Dermis lymphatic vessel endothelial cell (primary cell): ENCODE measurements around the gene NFKB1. TPM values are rescaled to one million over a fixed set of nuclear protein-coding genes. Genes with fewer than 3 reads are reported as not detected.

Experiments used
- total RNA-seq: library from RNA; depleted of rRNA; stranded (reverse); fragments of >200 nt; gene quantifications from 2 replicates; pipeline ENCODE4 v1.2.1, GENCODE V29; 2014

The NFKB1 gene, protein sequence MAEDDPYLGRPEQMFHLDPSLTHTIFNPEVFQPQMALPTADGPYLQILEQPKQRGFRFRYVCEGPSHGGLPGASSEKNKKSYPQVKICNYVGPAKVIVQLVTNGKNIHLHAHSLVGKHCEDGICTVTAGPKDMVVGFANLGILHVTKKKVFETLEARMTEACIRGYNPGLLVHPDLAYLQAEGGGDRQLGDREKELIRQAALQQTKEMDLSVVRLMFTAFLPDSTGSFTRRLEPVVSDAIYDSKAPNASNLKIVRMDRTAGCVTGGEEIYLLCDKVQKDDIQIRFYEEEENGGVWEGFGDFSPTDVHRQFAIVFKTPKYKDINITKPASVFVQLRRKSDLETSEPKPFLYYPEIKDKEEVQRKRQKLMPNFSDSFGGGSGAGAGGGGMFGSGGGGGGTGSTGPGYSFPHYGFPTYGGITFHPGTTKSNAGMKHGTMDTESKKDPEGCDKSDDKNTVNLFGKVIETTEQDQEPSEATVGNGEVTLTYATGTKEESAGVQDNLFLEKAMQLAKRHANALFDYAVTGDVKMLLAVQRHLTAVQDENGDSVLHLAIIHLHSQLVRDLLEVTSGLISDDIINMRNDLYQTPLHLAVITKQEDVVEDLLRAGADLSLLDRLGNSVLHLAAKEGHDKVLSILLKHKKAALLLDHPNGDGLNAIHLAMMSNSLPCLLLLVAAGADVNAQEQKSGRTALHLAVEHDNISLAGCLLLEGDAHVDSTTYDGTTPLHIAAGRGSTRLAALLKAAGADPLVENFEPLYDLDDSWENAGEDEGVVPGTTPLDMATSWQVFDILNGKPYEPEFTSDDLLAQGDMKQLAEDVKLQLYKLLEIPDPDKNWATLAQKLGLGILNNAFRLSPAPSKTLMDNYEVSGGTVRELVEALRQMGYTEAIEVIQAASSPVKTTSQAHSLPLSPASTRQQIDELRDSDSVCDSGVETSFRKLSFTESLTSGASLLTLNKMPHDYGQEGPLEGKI
- 43.6 and 54.6 TPM in 2 replicates for total RNA-seq

DNA sequence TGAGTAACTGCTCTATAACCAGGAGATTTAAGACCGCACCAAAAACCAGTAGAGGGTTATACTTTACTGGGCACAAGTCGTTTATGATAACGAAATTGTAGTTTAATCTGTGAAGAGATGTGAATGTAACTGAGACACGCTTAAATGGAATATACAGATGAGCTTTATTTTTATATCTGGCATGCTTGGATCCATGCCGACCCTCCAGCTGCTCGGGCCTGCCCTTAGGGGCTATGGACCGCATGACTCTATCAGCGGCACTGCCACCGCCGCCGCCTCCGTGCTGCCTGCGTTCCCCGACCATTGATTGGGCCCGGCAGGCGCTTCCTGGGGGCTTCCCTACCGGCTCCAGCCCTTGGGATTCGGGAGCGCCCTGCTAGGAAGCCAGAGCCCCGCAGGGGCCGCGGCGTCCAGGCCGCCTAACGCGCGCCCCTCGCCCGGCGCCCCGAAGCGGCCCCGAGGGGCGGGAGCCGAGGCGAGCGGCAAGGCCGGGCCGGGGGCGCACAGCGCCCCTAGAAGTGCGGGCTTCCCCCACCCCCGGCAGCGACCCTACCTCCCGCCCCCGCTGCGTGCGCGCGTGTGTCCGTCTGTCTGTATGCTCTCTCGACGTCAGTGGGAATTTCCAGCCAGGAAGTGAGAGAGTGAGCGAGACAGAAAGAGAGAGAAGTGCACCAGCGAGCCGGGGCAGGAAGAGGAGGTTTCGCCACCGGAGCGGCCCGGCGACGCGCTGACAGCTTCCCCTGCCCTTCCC, at the start of gene NFKB1:
NFKB1 (plus strand) TSS at position 664 of the 751 bp plus-strand sequence. CDS start 24,160 bp downstream, outside the sequence.

Other genes with a start within 250 kb of the NFKB1 start
- 2.6 and 10.7 TPM in 2 replicates for gene SLC39A8, start 155.9 kb upstream of the NFKB1 start, total RNA-seq